H9 (cell line): Measurements from ENCODE around the gene INPP5E. TPM values are rescaled to one million over a fixed set of nuclear protein-coding genes. Genes with fewer than 3 reads are reported as not detected.
A peak's percentile ranks its signal among the peaks of the same experiment; 100 is the strongest.

Source experiments
- DNase-seq: peaks from one replicate; pipeline ENCODE4 v3.0.0-alpha.2; 2017
- H2AFZ ChIP-seq: one replicate; pipeline ENCODE4 v1.6.1; 2013; ENCODE audit warnings: mild to moderate bottlenecking, low read length, control low read depth, moderate library complexity
- H2AK5ac ChIP-seq: 2 replicates; pipeline ENCODE4 v1.6.1; 2013; ENCODE audit warnings: low read length, control low read depth, mixed read lengths; ENCODE audit not compliant: insufficient read length
- H2BK120ac ChIP-seq: one replicate; pipeline ENCODE4 v1.6.1; 2013; ENCODE audit warnings: low read depth, mild to moderate bottlenecking, low read length, control low read depth, inconsistent platforms; ENCODE audit not compliant: poor library complexity, severe bottlenecking
- H2BK12ac ChIP-seq: 2 replicates; pipeline ENCODE4 v1.6.1; 2013; ENCODE audit warnings: low read length, control low read depth, mixed read lengths, low read depth; ENCODE audit not compliant: insufficient read length
- H2BK15ac ChIP-seq: 2 replicates; pipeline ENCODE4 v1.6.1; 2013; ENCODE audit warnings: low read depth, low read length, control low read depth
- H2BK20ac ChIP-seq: one replicate; pipeline ENCODE4 v1.6.1; 2013; ENCODE audit warnings: low read depth, mild to moderate bottlenecking, low read length, control low read depth, inconsistent platforms; ENCODE audit not compliant: poor library complexity, severe bottlenecking
- H2BK5ac ChIP-seq: 2 replicates; pipeline ENCODE4 v1.6.1; 2013; ENCODE audit warnings: low read length, control low read depth, mixed read lengths; ENCODE audit not compliant: insufficient read length
- H3K14ac ChIP-seq: 2 replicates; pipeline ENCODE4 v1.6.1; 2013; ENCODE audit warnings: low read length, control low read depth; ENCODE audit not compliant: insufficient read depth
- H3K18ac ChIP-seq: 2 replicates; pipeline ENCODE4 v1.6.1; 2013; ENCODE audit warnings: low read depth, mild to moderate bottlenecking, mixed read lengths, low read length, control low read depth; ENCODE audit not compliant: insufficient read length
- H3K23ac ChIP-seq: 2 replicates; pipeline ENCODE4 v1.6.1; 2013; ENCODE audit warnings: low read length, control low read depth, mixed read lengths, low read depth; ENCODE audit not compliant: insufficient read length
- H3K23me2 ChIP-seq: 2 replicates; pipeline ENCODE4 v1.6.1; 2013; ENCODE audit warnings: low read depth, mild to moderate bottlenecking, mixed read lengths, low read length, control low read depth; ENCODE audit not compliant: insufficient read length, poor library complexity, severe bottlenecking
- H3K27ac ChIP-seq: 2 replicates; pipeline ENCODE4 v1.5.1; 2013; ENCODE audit warnings: low read length, control low read depth, mixed read lengths, low read depth; ENCODE audit not compliant: insufficient read length
- H3K27me3 ChIP-seq: 2 replicates; pipeline ENCODE4 v1.6.1; 2013; ENCODE audit warnings: low read length, control low read depth, inconsistent platforms; ENCODE audit not compliant: insufficient read depth
- H3K4ac ChIP-seq: 2 replicates; pipeline ENCODE4 v1.6.1; 2013; ENCODE audit warnings: low read depth, mild to moderate bottlenecking, control low read depth, inconsistent platforms, low read length, moderate library complexity
- H3K4me1 ChIP-seq: 2 replicates; pipeline ENCODE4 v1.6.1; 2013; ENCODE audit warnings: low read length, control low read depth, inconsistent platforms; ENCODE audit not compliant: insufficient read depth
- H3K4me2 ChIP-seq: 2 replicates; pipeline ENCODE4 v1.6.1; 2013; ENCODE audit warnings: low read length, control low read depth, mixed read lengths; ENCODE audit not compliant: insufficient read length, insufficient read depth
- H3K56ac ChIP-seq: 2 replicates; pipeline ENCODE4 v1.6.1; 2013; ENCODE audit warnings: low read depth, mild to moderate bottlenecking, mixed read lengths, low read length, control low read depth; ENCODE audit not compliant: insufficient read length
- H3K79me1 ChIP-seq: 2 replicates; pipeline ENCODE4 v1.6.1; 2013; ENCODE audit warnings: low read depth, mild to moderate bottlenecking, moderate library complexity, low read length, control low read depth, inconsistent platforms; ENCODE audit not compliant: insufficient read depth, poor library complexity, severe bottlenecking
- H3K79me2 ChIP-seq: 2 replicates; pipeline ENCODE4 v1.6.1; 2013; ENCODE audit warnings: low read length, control low read depth, inconsistent platforms; ENCODE audit not compliant: insufficient read depth
- H3K9ac ChIP-seq: 2 replicates; pipeline ENCODE4 v1.6.1; 2013; ENCODE audit warnings: low read length, control low read depth, mixed read lengths; ENCODE audit not compliant: insufficient read length; ENCODE audit errors: extremely low read depth
- H3K9me3 ChIP-seq: one replicate; pipeline ENCODE4 v1.6.1; 2013; ENCODE audit warnings: low read depth, low read length, inconsistent platforms; ENCODE audit not compliant: control insufficient read depth
- H3T11ph ChIP-seq: one replicate; pipeline ENCODE4 v1.6.1; 2013; ENCODE audit warnings: mild to moderate bottlenecking, low read length, control low read depth, inconsistent platforms
- H4K20me1 ChIP-seq: one replicate; pipeline ENCODE4 v1.6.1; 2013; ENCODE audit not compliant: control insufficient read depth, insufficient read length, insufficient read depth
- H4K5ac ChIP-seq: 2 replicates; pipeline ENCODE4 v1.6.1; 2013; ENCODE audit warnings: low read depth, mild to moderate bottlenecking, mixed read lengths, low read length, control low read depth; ENCODE audit not compliant: insufficient read length
- H4K8ac ChIP-seq: replicated peaks from 2 replicates; pipeline ENCODE4 v1.6.1; 2013; ENCODE audit warnings: low read length, control low read depth, mixed read lengths, low read depth; ENCODE audit not compliant: insufficient read length
- H4K91ac ChIP-seq: 2 replicates; pipeline ENCODE4 v1.6.1; 2013; ENCODE audit warnings: low read depth, mild to moderate bottlenecking, moderate library complexity, mixed read lengths, low read length, control low read depth; ENCODE audit not compliant: insufficient read length
- H3K27ac Mint-ChIP-seq, 3 experiments: 2 replicates in 2 of 3; 3 replicates in 1 of 3; pipeline ENCODE4 v1.8.0; 2020 to 2021; ENCODE audit warnings: mixed read lengths in 3 of 3, mild to moderate bottlenecking in 1 of 3, moderate library complexity in 1 of 3
- H3K27me3 Mint-ChIP-seq: 2 replicates; pipeline ENCODE4 v1.8.0; 2021; ENCODE audit warnings: low read depth, mild to moderate bottlenecking, moderate library complexity, mixed read lengths
- H3K36me3 Mint-ChIP-seq, 3 experiments: 2 replicates in 2 of 3; 3 replicates in 1 of 3; pipeline ENCODE4 v1.8.0; 2020 to 2021; ENCODE audit warnings: low read depth in 3 of 3, mixed read lengths in 3 of 3; ENCODE audit not compliant: insufficient read depth in 1 of 3
- H3K4me1 Mint-ChIP-seq, 2 experiments: 2 replicates each; pipeline ENCODE4 v1.8.0; 2020; ENCODE audit warnings: mixed read lengths in 2 of 2
- H3K4me3 Mint-ChIP-seq, 2 experiments: 2 replicates in 1 of 2; 3 replicates in 1 of 2; pipeline ENCODE4 v1.8.0; 2020 to 2021; ENCODE audit warnings: mild to moderate bottlenecking in 2 of 2, mixed read lengths in 2 of 2, moderate library complexity in 1 of 2
- H3K9me3 Mint-ChIP-seq, 2 experiments: 2 replicates in 1 of 2; 3 replicates in 1 of 2; pipeline ENCODE4 v1.8.0; 2020; ENCODE audit warnings: mild to moderate bottlenecking in 2 of 2, mixed read lengths in 2 of 2, moderate library complexity in 1 of 2
- WGBS: extraction: QIAGEN DNeasy Blood & Tissue Kit; methylation state at CpG from one replicate; pipeline ENCODE4 v1.1.7; 2013; ENCODE audit warnings: missing lambda C conversion rate, low lambda C conversion rate, mixed read lengths; ENCODE audit not compliant: insufficient read length; ENCODE audit errors: extremely low coverage; 5-methylcytosine and 5-hydroxymethylcytosine counted together
- total RNA-seq: library from RNA; stranded (reverse); gene quantifications from 2 replicates; pipeline ENCODE4 v1.2.1, GENCODE V29; 2021
- TF ChIP-seq, protein P1 (sequence below): fragments of 200-600 bp; sonication (generic); conservative IDR thresholded peaks from 3 replicates; pipeline ENCODE4 v1.8.0; 2021; ENCODE audit warnings: antibody characterized with exemption, mild to moderate bottlenecking

The INPP5E gene
- total RNA-seq, 1 experiment from 2014 or later = 21.0 TPM

- no peaks in the 10 kb centered on the region for H4K20me1 ChIP-seq
- no peaks in the 10 kb centered on the region for H3K9me3 ChIP-seq
- peaks cover 15% of the 10 kb centered on the region for H3K23me2 ChIP-seq
- H4K5ac ChIP-seq = no peak overlapping the region
- H2AK5ac ChIP-seq = no peak overlapping the region
- no peak overlapping the region for H2BK15ac ChIP-seq
- no peak overlapping the region for H3K56ac ChIP-seq
- H3K4me1 ChIP-seq = no peaks in the 10 kb centered on the region
- Mint-ChIP-seq H3K27ac (peak overlapping the region; percentile 86 to 94 (median 92); a peak in 6 of 7 replicates), H3K9me3 (no peaks in the 10 kb centered on the region), H3K36me3 (peaks cover 47 to 75% (median 66%) of the 10 kb centered on the region in 3 experiments; a peak in 6 of 7 replicates), H3K4me3 (peak overlapping the region; percentile 91 to 96), H3K4me1 (peaks cover 22 to 25% of the 10 kb centered on the region in 2 experiments), H3K27me3 (peaks cover 3% of the 10 kb centered on the region)
- H3K79me2 ChIP-seq = peaks cover 16% of the 10 kb centered on the region; the same call in 1 of the 2 replicates
- no peak overlapping the region for H4K8ac ChIP-seq
- no peak overlapping the region for H2AFZ ChIP-seq
- H2BK5ac ChIP-seq = no peak overlapping the region
- no peak for DNase-seq
- no peak overlapping the region for H3K27ac ChIP-seq
- H3K27me3 ChIP-seq = no peaks in the 10 kb centered on the region
- H2BK120ac ChIP-seq = no peak overlapping the region
- peak overlapping the region; percentile 27 for H3K18ac ChIP-seq
- TF ChIP-seq, protein P1, sequence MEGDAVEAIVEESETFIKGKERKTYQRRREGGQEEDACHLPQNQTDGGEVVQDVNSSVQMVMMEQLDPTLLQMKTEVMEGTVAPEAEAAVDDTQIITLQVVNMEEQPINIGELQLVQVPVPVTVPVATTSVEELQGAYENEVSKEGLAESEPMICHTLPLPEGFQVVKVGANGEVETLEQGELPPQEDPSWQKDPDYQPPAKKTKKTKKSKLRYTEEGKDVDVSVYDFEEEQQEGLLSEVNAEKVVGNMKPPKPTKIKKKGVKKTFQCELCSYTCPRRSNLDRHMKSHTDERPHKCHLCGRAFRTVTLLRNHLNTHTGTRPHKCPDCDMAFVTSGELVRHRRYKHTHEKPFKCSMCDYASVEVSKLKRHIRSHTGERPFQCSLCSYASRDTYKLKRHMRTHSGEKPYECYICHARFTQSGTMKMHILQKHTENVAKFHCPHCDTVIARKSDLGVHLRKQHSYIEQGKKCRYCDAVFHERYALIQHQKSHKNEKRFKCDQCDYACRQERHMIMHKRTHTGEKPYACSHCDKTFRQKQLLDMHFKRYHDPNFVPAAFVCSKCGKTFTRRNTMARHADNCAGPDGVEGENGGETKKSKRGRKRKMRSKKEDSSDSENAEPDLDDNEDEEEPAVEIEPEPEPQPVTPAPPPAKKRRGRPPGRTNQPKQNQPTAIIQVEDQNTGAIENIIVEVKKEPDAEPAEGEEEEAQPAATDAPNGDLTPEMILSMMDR = no peak
- H2BK20ac ChIP-seq = no peak overlapping the region
- H3K23ac ChIP-seq = no peak overlapping the region
- H3K9ac ChIP-seq = peak overlapping the region; percentile 59
- H3K4me2 ChIP-seq = peak overlapping the region; percentile 79
- peaks cover 22% of the 10 kb centered on the region for H3K79me1 ChIP-seq
- no peak overlapping the region for H3T11ph ChIP-seq
- H3K14ac ChIP-seq = peak overlapping the region; percentile 83
- no peak overlapping the region for H4K91ac ChIP-seq
- no peak overlapping the region; the same call in 1 of the 2 replicates for H3K4ac ChIP-seq
- H2BK12ac ChIP-seq = no peak overlapping the region
- no CpG with 5 or more reads among the region's 71 CpGs for WGBS
Measured at GRCh38 chr9:136409557-136410455, 29.8 kb downstream of the INPP5E start.
